HCT116 (cell line): ENCODE results near the gene FIBCD1. TPM values are rescaled to one million over a fixed set of nuclear protein-coding genes. Genes with fewer than 3 reads are reported as not detected.

ENCODE experiments used
- ATAC-seq: fragments of 200-7000 bp; cut with Tn5 transposase; 2 replicates; pipeline ENCODE4 v1.9.1; 2020; ENCODE audit warnings: mild to moderate bottlenecking, moderate library complexity
- BruUV-seq: library from RNA; stranded (reverse); fragments of 400-500 nt; replicated peaks from 2 replicates; lab custom pipeline; 2021; lab: Mats Ljungman, UMichigan
- CTCF ChIA-PET: fragments of 300-600 bp; sonication (Branson Sonifier 250); formaldehyde crosslinking; loops from one replicate; lab custom pipeline; 2021; ENCODE audit warnings: antibody characterized with exemption; lab: Charles Lee
- POLR2A ChIA-PET: fragments of 300-600, 350-600 bp; sonication (Branson Sonifier 250); formaldehyde crosslinking; loops from one replicate; lab custom pipeline; 2021; ENCODE audit warnings: antibody characterized with exemption; lab: Charles Lee
- RAD21 ChIA-PET, 2 experiments: fragments of 300-600 bp; sonication (Branson Sonifier 250); formaldehyde crosslinking; loops; one replicate each; lab custom pipeline; 2023; ENCODE audit warnings: low total read pairs in 2 of 2; ENCODE audit not compliant: uncharacterized antibody in 2 of 2, unreplicated experiment in 2 of 2, low non-redundant PET in 1 of 2; lab: Charles Lee
- DNase-seq: peaks from one replicate; pipeline ENCODE4 v3.0.0-alpha.2; 2010; ENCODE audit warnings: low read depth, low spot score
- H2AFZ ChIP-seq: fragments of 200-600 bp; shearing (Covaris generic), sonication (generic); 2 replicates; pipeline ENCODE4 v1.6.1; 2017; ENCODE audit warnings: low read depth, mixed run types, mixed read lengths, antibody characterized with exemption, low read length; ENCODE audit not compliant: poor library complexity, severe bottlenecking
- H3K27ac ChIP-seq: 2 replicates; pipeline ENCODE4 v1.5.1; 2012; ENCODE audit warnings: low read depth, low read length
- H3K27me3 ChIP-seq: fragments of 200-600 bp; sonication (generic); 2 replicates; pipeline ENCODE4 v1.6.1; 2016; ENCODE audit warnings: mixed run types, low read length, mixed read lengths; ENCODE audit not compliant: insufficient read depth
- H3K36me3 ChIP-seq, 2 experiments: fragments of 200-500 bp in 1 of 2; fragments of 200-600 bp in 1 of 2; sonication (Bioruptor generic) in 1 of 2; sonication (generic) in 1 of 2; 2 replicates each; pipeline versions ENCODE4 v1.5.1 to v1.6.1; 2014 to 2016; ENCODE audit warnings: low read length in 2 of 2, inconsistent platforms in 1 of 2, mixed read lengths in 1 of 2, mixed run types in 1 of 2; ENCODE audit not compliant: insufficient read depth in 2 of 2, control insufficient read depth in 1 of 2
- H3K4me1 ChIP-seq, 2 experiments: fragments of 200-600 bp in 1 of 2; sonication (generic) in 1 of 2; 2 replicates each; pipeline versions ENCODE4 v1.5.1 to v1.6.1; 2012 to 2017; ENCODE audit warnings: low read length in 2 of 2, inconsistent platforms in 1 of 2, mild to moderate bottlenecking in 1 of 2, mixed read lengths in 1 of 2, mixed run types in 1 of 2, moderate library complexity in 1 of 2; ENCODE audit not compliant: insufficient read depth in 2 of 2, control insufficient read depth in 1 of 2
- H3K4me2 ChIP-seq: fragments of 200-600 bp; sonication (generic); 2 replicates; pipeline ENCODE4 v1.6.1; 2017; ENCODE audit warnings: mixed run types, low read length, mixed read lengths
- H3K4me3 ChIP-seq, 2 experiments: fragments of 200-600 bp in 1 of 2; sonication (generic) in 1 of 2; replicated peaks in 1 of 2; 2 replicates each; pipeline ENCODE4 v1.5.1; 2011 to 2016; ENCODE audit warnings: low read length in 2 of 2, control low read depth in 1 of 2, low read depth in 1 of 2, mild to moderate bottlenecking in 1 of 2, mixed read lengths in 1 of 2, mixed run types in 1 of 2
- H3K79me2 ChIP-seq: fragments of 200-600 bp; sonication (generic); 2 replicates; pipeline ENCODE4 v1.6.1; 2017; ENCODE audit warnings: mild to moderate bottlenecking, mixed run types, low read length, moderate library complexity, mixed read lengths; ENCODE audit not compliant: insufficient read depth
- H3K9ac ChIP-seq: fragments of 200-600 bp; sonication (generic); 2 replicates; pipeline ENCODE4 v1.6.1; 2016; ENCODE audit warnings: low read length, mixed read lengths
- H3K9me2 ChIP-seq: fragments of 200-600 bp; sonication (generic), shearing (Covaris generic); 2 replicates; pipeline ENCODE4 v1.6.1; 2017; ENCODE audit warnings: mixed run types, mild to moderate bottlenecking, moderate library complexity; ENCODE audit not compliant: insufficient read depth
- H3K9me3 ChIP-seq, 2 experiments: fragments of 200-500 bp in 1 of 2; fragments of 200-600 bp in 1 of 2; sonication (Bioruptor generic) in 1 of 2; sonication (generic) in 1 of 2; 2 replicates each; pipeline ENCODE4 v1.6.1; 2014 to 2017; ENCODE audit warnings: low read length in 2 of 2, mixed read lengths in 2 of 2, inconsistent platforms in 1 of 2, low read depth in 1 of 2, mild to moderate bottlenecking in 1 of 2, mixed run types in 1 of 2, moderate library complexity in 1 of 2; ENCODE audit not compliant: control insufficient read depth in 1 of 2, insufficient read depth in 1 of 2
- H4K20me1 ChIP-seq: fragments of 200-600 bp; sonication (generic), shearing (Covaris generic); 2 replicates; pipeline ENCODE4 v1.6.1; 2017; ENCODE audit warnings: mixed run types, mild to moderate bottlenecking, moderate library complexity; ENCODE audit not compliant: insufficient read depth
- ATF3 ChIP-seq: IDR thresholded peaks from 2 replicates; pipeline ENCODE4 v1.6.1; 2012
- CEBPB ChIP-seq: IDR thresholded peaks from 2 replicates; pipeline ENCODE4 v1.6.1; 2012; ENCODE audit warnings: low read depth
- CTCF ChIP-seq, 3 experiments: fragments of 200-600 bp in 1 of 3; sonication (generic) in 1 of 3; IDR thresholded peaks in 2 of 3; conservative IDR thresholded peaks in 1 of 3; 2 replicates each; pipeline ENCODE4 v1.5.1; 2012 to 2017; ENCODE audit warnings: low read depth in 2 of 3, low read length in 2 of 3, antibody characterized with exemption in 1 of 3, borderline replicate concordance in 1 of 3, control low read depth in 1 of 3, mild to moderate bottlenecking in 1 of 3, mixed read lengths in 1 of 3, mixed run types in 1 of 3, moderate library complexity in 1 of 3; ENCODE audit not compliant: insufficient read depth in 1 of 3
- EGR1 ChIP-seq: IDR thresholded peaks from 2 replicates; pipeline ENCODE4 v1.6.1; 2012; ENCODE audit warnings: low read depth
- ELF1 ChIP-seq: IDR thresholded peaks from 2 replicates; pipeline ENCODE4 v1.6.1; 2012; ENCODE audit warnings: low read depth, borderline replicate concordance
- EZH2 ChIP-seq: fragments of 200-600 bp; sonication (generic); IDR thresholded peaks from 2 replicates; pipeline ENCODE4 v1.6.1; 2017; ENCODE audit warnings: antibody characterized with exemption, mixed run types
- EZH2phosphoT487 ChIP-seq: fragments of 200-600 bp; IDR thresholded peaks from 2 replicates; pipeline ENCODE4 v1.6.1; 2018; ENCODE audit warnings: antibody characterized with exemption, borderline replicate concordance
- JUND ChIP-seq: IDR thresholded peaks from 2 replicates; pipeline ENCODE4 v1.6.1; 2012
- MAX ChIP-seq: IDR thresholded peaks from 2 replicates; pipeline ENCODE4 v1.6.1; 2012
- POLR2A ChIP-seq: IDR thresholded peaks from 2 replicates; pipeline ENCODE4 v1.7.0; 2011; ENCODE audit warnings: borderline replicate concordance; ENCODE audit not compliant: insufficient read depth, insufficient read length; ENCODE audit errors: extremely low read depth
- POLR2AphosphoS5 ChIP-seq: IDR thresholded peaks from 2 replicates; pipeline ENCODE4 v1.6.1; 2011; ENCODE audit warnings: mild to moderate bottlenecking, low read depth, low read length, moderate library complexity
- REST ChIP-seq: IDR thresholded peaks from 2 replicates; pipeline ENCODE4 v1.6.1; 2012; ENCODE audit warnings: low read depth
- SIN3A ChIP-seq: IDR thresholded peaks from 2 replicates; pipeline ENCODE4 v1.6.1; 2012; ENCODE audit warnings: low read depth
- SRF ChIP-seq: IDR thresholded peaks from 2 replicates; pipeline ENCODE4 v1.6.1; 2012; ENCODE audit warnings: low read depth
- TCF7L2 ChIP-seq: IDR thresholded peaks from 2 replicates; pipeline ENCODE4 v1.7.0; 2011; ENCODE audit warnings: borderline replicate concordance, inconsistent platforms; ENCODE audit not compliant: insufficient read depth, insufficient read length; ENCODE audit errors: extremely low read depth
- YY1 ChIP-seq: IDR thresholded peaks from 2 replicates; pipeline ENCODE4 v1.6.1; 2011; ENCODE audit warnings: low read length, low read depth, moderate library complexity, mild to moderate bottlenecking; ENCODE audit not compliant: insufficient replicate concordance; ENCODE audit errors: extremely low read depth
- ZBTB33 ChIP-seq: IDR thresholded peaks from 2 replicates; pipeline ENCODE4 v1.6.1; 2011; ENCODE audit warnings: mild to moderate bottlenecking, low read length, moderate library complexity; ENCODE audit not compliant: insufficient replicate concordance; ENCODE audit errors: extremely low read depth
- ZFX ChIP-seq: fragments of 450-650 bp; IDR thresholded peaks from 2 replicates; pipeline ENCODE4 v1.6.1; 2017
- ZNF274 ChIP-seq: fragments of 200-500 bp; sonication (Bioruptor generic); IDR thresholded peaks from 2 replicates; pipeline ENCODE4 v1.6.1; 2014; ENCODE audit warnings: mild to moderate bottlenecking, low read depth, low read length, inconsistent platforms
- intact Hi-C: fragments of 100-400 bp; cut with micrococcal nuclease; formaldehyde crosslinking; loops from 2 replicates; pipeline ENCODE4 v1.10.0; 2022
- total RNA-seq: library from RNA; stranded (reverse); gene quantifications from one replicate; pipeline ENCODE4 v1.2.1, GENCODE V29; 2021; ENCODE audit not compliant: unreplicated experiment

Gene FIBCD1
- total RNA-seq, 1 experiment from 2014 or later: 26.1 TPM

GRCh38 chr9:130956636-130957450, 17.8 kb upstream of the FIBCD1 start:
- POLR2A ChIA-PET: no interaction called here
- CTCF ChIA-PET: no interaction called here
- DNase-seq: no peak
- H3K4me3 ChIP-seq: no peak overlapping the region
- H2AFZ ChIP-seq: no peak overlapping the region
- no peak for ATAC-seq
- peaks cover 5% of the 10 kb centered on the region; the same call in 1 of the 2 replicates for H3K27me3 ChIP-seq
- H4K20me1 ChIP-seq: no peaks in the 10 kb centered on the region
- no peaks in the 10 kb centered on the region for H3K36me3 ChIP-seq
- H3K79me2 ChIP-seq: no peaks in the 10 kb centered on the region
- peaks cover 0 to 2% of the 10 kb centered on the region in 2 experiments; a peak in 2 of 4 replicates for H3K4me1 ChIP-seq
- RAD21 ChIA-PET: no interaction called here
- intact Hi-C loops: no loop called here
- no peak overlapping the region for H3K9ac ChIP-seq
- no peaks in the 10 kb centered on the region for H3K9me2 ChIP-seq
- no TSS peak for BruUV-seq
- H3K9me3 ChIP-seq: peaks cover 0 to 5% of the 10 kb centered on the region in 2 experiments; a peak in 1 of 4 replicates
- H3K4me2 ChIP-seq: no peak overlapping the region
- no peak overlapping the region for H3K27ac ChIP-seq
- no peak for TF ChIP-seq ELF1
- TF ChIP-seq TCF7L2: no peak
- no peak for TF ChIP-seq REST
- no peak for TF ChIP-seq ATF3
- TF ChIP-seq CTCF (IDR thresholded peaks at IDR 0.05 in 2 of 3, conservative IDR thresholded peaks at IDR 0.05 in 1 of 3; ENCODE audit: borderline replicate concordance in 1 of 3, insufficient read depth in 1 of 3, low read depth in 2 of 3, low read length in 2 of 3): no peak
- no peak for TF ChIP-seq POLR2A
- TF ChIP-seq ZBTB33: no peak
- TF ChIP-seq YY1: no peak
- no peak for TF ChIP-seq ZNF274
- no peak for TF ChIP-seq MAX
- no peak for TF ChIP-seq SRF
- TF ChIP-seq EZH2: no peak
- no peak for TF ChIP-seq EGR1
- no peak for TF ChIP-seq POLR2AphosphoS5
- no peak for TF ChIP-seq ZFX
- no peak for TF ChIP-seq SIN3A
- TF ChIP-seq JUND: no peak
- TF ChIP-seq CEBPB: no peak
- TF ChIP-seq EZH2phosphoT487: no peak
